Muscle of leg (tissue), 11 donors: ENCODE data around the gene DAB1. TPM values are rescaled to one million over a fixed set of nuclear protein-coding genes. Genes with fewer than 3 reads are reported as not detected.

Experiments
- DNase-seq: peaks from one replicate; pipeline ENCODE4 v3.0.0; 2013
- H3K27ac ChIP-seq: one replicate; pipeline ENCODE4 v1.5.1; 2013; ENCODE audit warnings: mild to moderate bottlenecking, low read length, control low read depth
- H3K27me3 ChIP-seq: one replicate; pipeline ENCODE4 v1.6.1; 2013; ENCODE audit warnings: low read length; ENCODE audit not compliant: control insufficient read depth, insufficient read depth
- H3K36me3 ChIP-seq: one replicate; pipeline ENCODE4 v1.6.1; 2013; ENCODE audit warnings: low read length; ENCODE audit not compliant: control insufficient read depth, insufficient read depth
- H3K4me1 ChIP-seq: one replicate; pipeline ENCODE4 v1.6.1; 2013; ENCODE audit warnings: low read length; ENCODE audit not compliant: control insufficient read depth, insufficient read depth
- H3K4me3 ChIP-seq: one replicate; pipeline ENCODE4 v1.5.1; 2013; ENCODE audit warnings: low read length, control low read depth
- H3K9me3 ChIP-seq: replicated peaks from 2 replicates; pipeline ENCODE4 v1.6.1; 2013; ENCODE audit warnings: low read depth, low read length; ENCODE audit not compliant: control insufficient read depth
- WGBS: methylation state at CpG from one replicate; pipeline ENCODE4 v1.1.5; 2013; ENCODE audit warnings: missing lambda C conversion rate; ENCODE audit not compliant: insufficient coverage; 5-methylcytosine and 5-hydroxymethylcytosine counted together
- polyA plus RNA-seq, 8 donors: library from polyadenylated mRNA; unstranded; fragments of 120-200 nt; gene quantifications; one replicate each; pipeline versions ENCODE4 v1.2.1 to v1.2.3, GENCODE V29; 2013; ENCODE audit warnings: inconsistent platforms in 1 of 8, low replicate concordance in 1 of 8; ENCODE audit not compliant: insufficient read length in 8 of 8, insufficient read depth in 1 of 8
- total RNA-seq: library from RNA; stranded (reverse); fragments of 120-200 nt; gene quantifications from one replicate; pipeline ENCODE4 v1.2.4, GENCODE V29; 2013

Gene DAB1
- total and polyA plus RNA-seq, 9 donors, result 1.1 to 8.1 (median 2.6) TPM

- Histone ChIP-seq H3K4me1 (no peaks in the 10 kb centered on the region), H3K27ac (no peak overlapping the region), H3K36me3 (no peaks in the 10 kb centered on the region), H3K9me3 (no peaks in the 10 kb centered on the region), H3K4me3 (no peak overlapping the region), H3K27me3 (no peaks in the 10 kb centered on the region)
- no CpG with 5 or more reads among the region's 2 CpGs for WGBS
- no peak for DNase-seq
Measured at GRCh38 chr1:57142169-57142568, 281.7 kb downstream of the DAB1 start.

- Histone ChIP-seq H3K27me3 (no peaks in the 10 kb centered on the region), H3K27ac (no peak overlapping the region), H3K36me3 (no peaks in the 10 kb centered on the region), H3K4me1 (no peaks in the 10 kb centered on the region), H3K9me3 (no peaks in the 10 kb centered on the region), H3K4me3 (no peak overlapping the region)
- DNase-seq, result no peak
- no CpG with 5 or more reads among the region's 2 CpGs for WGBS
Measured at GRCh38 chr1:57138432-57139078, 285.3 kb downstream of the DAB1 start.

- WGBS, result no CpG with 5 or more reads among the region's 2 CpGs
- no peaks in the 10 kb centered on the region for H3K4me1 ChIP-seq
- H3K27ac ChIP-seq, result no peak overlapping the region
- no peaks in the 10 kb centered on the region for H3K9me3 ChIP-seq
- no peak overlapping the region for H3K4me3 ChIP-seq
- no peaks in the 10 kb centered on the region for H3K36me3 ChIP-seq
- DNase-seq, result no peak
- H3K27me3 ChIP-seq, result no peaks in the 10 kb centered on the region
Measured at GRCh38 chr1:57137980-57138379, 285.9 kb downstream of the DAB1 start.

GRCh38 chr1:57134803-57135202 is 289.1 kb downstream of the DAB1 start:
- Histone ChIP-seq H3K27me3 (no peaks in the 10 kb centered on the region), H3K4me3 (no peak overlapping the region), H3K36me3 (no peaks in the 10 kb centered on the region), H3K27ac (no peak overlapping the region), H3K4me1 (no peaks in the 10 kb centered on the region), H3K9me3 (no peaks in the 10 kb centered on the region)
- WGBS, result no CpG with 5 or more reads among the region's 1 CpG
- DNase-seq, result no peak

- Histone ChIP-seq H3K27me3 (no peaks in the 10 kb centered on the region), H3K36me3 (no peaks in the 10 kb centered on the region), H3K4me3 (no peak overlapping the region), H3K9me3 (no peaks in the 10 kb centered on the region), H3K4me1 (no peaks in the 10 kb centered on the region), H3K27ac (no peak overlapping the region)
- DNase-seq, result no peak
- no CpG with 5 or more reads among the region's 1 CpG for WGBS
Measured at GRCh38 chr1:57133686-57134085, 290.2 kb downstream of the DAB1 start.

GRCh38 chr1:57132993-57133622 is 290.8 kb downstream of the DAB1 start:
- Histone ChIP-seq H3K4me1 (no peaks in the 10 kb centered on the region), H3K9me3 (no peaks in the 10 kb centered on the region), H3K4me3 (no peak overlapping the region), H3K27ac (no peak overlapping the region), H3K36me3 (no peaks in the 10 kb centered on the region), H3K27me3 (no peaks in the 10 kb centered on the region)
- no CpG with 5 or more reads among the region's 4 CpGs for WGBS
- DNase-seq, result no peak

- Histone ChIP-seq H3K27me3 (no peaks in the 10 kb centered on the region), H3K4me3 (no peak overlapping the region), H3K27ac (no peak overlapping the region), H3K9me3 (no peaks in the 10 kb centered on the region), H3K36me3 (no peaks in the 10 kb centered on the region), H3K4me1 (no peaks in the 10 kb centered on the region)
- DNase-seq, result no peak
- no CpG with 5 or more reads among the region's 3 CpGs for WGBS
Measured at GRCh38 chr1:57131701-57132394, 292.0 kb downstream of the DAB1 start.

- Histone ChIP-seq H3K4me1 (no peaks in the 10 kb centered on the region), H3K27ac (no peak overlapping the region)
- whole genome bisulfite sequencing, result no CpG with 5 or more reads among the region's 1 CpG
Measured at GRCh38 chr1:57131257-57131656, 292.6 kb downstream of the DAB1 start.

GRCh38 chr1:57129865-57130264 is 294.0 kb downstream of the DAB1 start:
- DNase-seq, result no peak
- H3K27me3 ChIP-seq, result no peaks in the 10 kb centered on the region
- no peak overlapping the region for H3K27ac ChIP-seq
- no peaks in the 10 kb centered on the region for H3K9me3 ChIP-seq
- H3K4me1 ChIP-seq, result no peaks in the 10 kb centered on the region
- H3K4me3 ChIP-seq, result no peak overlapping the region
- H3K36me3 ChIP-seq, result no peaks in the 10 kb centered on the region
- WGBS, result 77% methylated on average over 2 of the region's 4 CpGs

More at GRCh38 chr1:57131257-57131656, 292.6 kb downstream of the DAB1 start:
- Histone ChIP-seq H3K27me3 (no peaks in the 10 kb centered on the region), H3K36me3 (no peaks in the 10 kb centered on the region), H3K9me3 (no peaks in the 10 kb centered on the region), H3K4me3 (no peak overlapping the region)
- no peak for DNase-seq

- H3K9me3 ChIP-seq, result no peaks in the 10 kb centered on the region
- H3K36me3 ChIP-seq, result no peaks in the 10 kb centered on the region
- H3K4me1 ChIP-seq, result no peaks in the 10 kb centered on the region
- H3K27me3 ChIP-seq, result no peaks in the 10 kb centered on the region
- DNase-seq, result no peak
- H3K27ac ChIP-seq, result no peak overlapping the region
- no peak overlapping the region for H3K4me3 ChIP-seq
- WGBS, result no CpG with 5 or more reads among the region's 6 CpGs
Measured at GRCh38 chr1:57127976-57128375, 295.9 kb downstream of the DAB1 start.
